Panc1 (cell line): ENCODE measurements around the gene C4BPB. TPM values are rescaled to one million over a fixed set of nuclear protein-coding genes. Genes with fewer than 3 reads are reported as not detected.

Experiments used
- total RNA-seq: library from RNA; stranded (reverse); gene quantifications from one replicate; pipeline ENCODE4 v1.2.1, GENCODE V29; 2021; ENCODE audit not compliant: unreplicated experiment

Gene C4BPB
- total RNA-seq, 1 experiment from 2014 or later = 0.62 TPM

Other genes starting within 250 kb of the C4BPB start
- gene IL20, start 223.2 kb upstream of the C4BPB start, total RNA-seq = not detected
- gene IL24, start 191.4 kb upstream of the C4BPB start, total RNA-seq = not detected
- 0.41 TPM for gene FCMR, start 166.9 kb upstream of the C4BPB start, total RNA-seq
- 1.4 TPM for gene PIGR, start 142.4 kb upstream of the C4BPB start, total RNA-seq
- gene FCAMR, start 118.4 kb upstream of the C4BPB start, total RNA-seq = not detected
- gene C1orf116, start 56.1 kb upstream of the C4BPB start, total RNA-seq = 0.08 TPM
- 7.1 TPM for gene YOD1, start 37.7 kb upstream of the C4BPB start, total RNA-seq
- 35.6 TPM for gene PFKFB2, start 35.6 kb upstream of the C4BPB start, total RNA-seq
- 0.26 TPM for gene C4BPA, start 15.4 kb downstream of the C4BPB start, total RNA-seq
- gene CD55, start 232.8 kb downstream of the C4BPB start, total RNA-seq = 12.1 TPM